Neural progenitor cell (in vitro differentiated cells): ENCODE data around the gene CABP4. TPM values are rescaled to one million over a fixed set of nuclear protein-coding genes. Genes with fewer than 3 reads are reported as not detected.

Experiments used
- DNase-seq: peaks from one replicate; pipeline ENCODE4 v3.0.0-alpha.2; 2016; ENCODE audit warnings: low spot score
- H2AFZ ChIP-seq: fragments of 200-600 bp; sonication (generic); replicated peaks from 2 replicates; pipeline ENCODE4 v1.6.1; 2016; ENCODE audit warnings: antibody characterized with exemption
- H3F3A ChIP-seq: fragments of 200-600 bp; sonication (generic); 2 replicates; pipeline ENCODE4 v1.6.1; 2016; ENCODE audit warnings: antibody characterized with exemption, low read depth
- H3K27ac ChIP-seq: fragments of 200-600 bp; sonication (generic); 2 replicates; pipeline ENCODE4 v1.5.1; 2016; ENCODE audit warnings: mild to moderate bottlenecking
- H3K27me3 ChIP-seq: fragments of 200-600 bp; sonication (generic); 2 replicates; pipeline ENCODE4 v1.6.1; 2016; ENCODE audit warnings: mild to moderate bottlenecking, moderate library complexity
- H3K36me3 ChIP-seq: fragments of 200-600 bp; sonication (generic); 2 replicates; pipeline ENCODE4 v1.5.1; 2016
- H3K4me1 ChIP-seq: fragments of 200-600 bp; sonication (generic); 2 replicates; pipeline ENCODE4 v1.6.1; 2016; ENCODE audit warnings: mixed run types
- H3K4me2 ChIP-seq: fragments of 200-600 bp; sonication (generic); 2 replicates; pipeline ENCODE4 v1.6.1; 2016
- H3K4me3 ChIP-seq: fragments of 200-600 bp; sonication (generic); 2 replicates; pipeline ENCODE4 v1.5.1; 2016
- H3K79me2 ChIP-seq: fragments of 200-600 bp; sonication (generic); 2 replicates; pipeline ENCODE4 v1.6.1; 2016; ENCODE audit warnings: low read depth
- H3K9ac ChIP-seq: fragments of 200-600 bp; sonication (generic); 2 replicates; pipeline ENCODE4 v1.6.1; 2016
- H3K9me3 ChIP-seq: fragments of 200-600 bp; sonication (generic); 2 replicates; pipeline ENCODE4 v1.5.1; 2016; ENCODE audit warnings: low read depth
- H4K20me1 ChIP-seq: fragments of 200-600 bp; sonication (generic); 2 replicates; pipeline ENCODE4 v1.6.1; 2016; ENCODE audit warnings: low read depth
- H3K27ac Mint-ChIP-seq: 3 replicates; pipeline ENCODE4 v1.8.0; 2021; ENCODE audit warnings: mixed read lengths
- H3K27me3 Mint-ChIP-seq: 2 replicates; pipeline ENCODE4 v1.8.0; 2022; ENCODE audit warnings: low read depth, mild to moderate bottlenecking, inconsistent platforms, moderate library complexity, mixed read lengths; ENCODE audit not compliant: insufficient read depth
- H3K36me3 Mint-ChIP-seq: 3 replicates; pipeline ENCODE4 v1.8.0; 2021; ENCODE audit warnings: mixed read lengths
- H3K4me1 Mint-ChIP-seq: 3 replicates; pipeline ENCODE4 v1.8.0; 2021; ENCODE audit warnings: mixed read lengths
- H3K4me3 Mint-ChIP-seq: 3 replicates; pipeline ENCODE4 v1.8.0; 2021; ENCODE audit warnings: mild to moderate bottlenecking, moderate library complexity, mixed read lengths
- H3K9me3 Mint-ChIP-seq: 3 replicates; pipeline ENCODE4 v1.8.0; 2020; ENCODE audit warnings: mixed read lengths
- EZH2 ChIP-seq: fragments of 200-600 bp; sonication (generic); IDR thresholded peaks from 2 replicates; pipeline ENCODE4 v1.6.1; 2017; ENCODE audit warnings: antibody characterized with exemption, mild to moderate bottlenecking, moderate library complexity
- EZH2phosphoT487 ChIP-seq: fragments of 200-600 bp; sonication (generic); IDR thresholded peaks from 2 replicates; pipeline ENCODE4 v1.6.1; 2017; ENCODE audit warnings: antibody characterized with exemption
- total RNA-seq: library from RNA; depleted of rRNA; stranded (reverse); fragments of >200 nt; gene quantifications from 2 replicates; pipeline ENCODE4 v1.2.3, GENCODE V29; 2015; ENCODE audit warnings: low replicate concordance
- TF ChIP-seq, protein P1 (sequence below): fragments of 200-600 bp; sonication (generic); IDR thresholded peaks from 2 replicates; pipeline ENCODE4 v1.5.1; 2017; ENCODE audit warnings: antibody characterized with exemption, mild to moderate bottlenecking

The CABP4 gene
- total RNA-seq, 1 donor from 2014 or later: not detected

DNA sequence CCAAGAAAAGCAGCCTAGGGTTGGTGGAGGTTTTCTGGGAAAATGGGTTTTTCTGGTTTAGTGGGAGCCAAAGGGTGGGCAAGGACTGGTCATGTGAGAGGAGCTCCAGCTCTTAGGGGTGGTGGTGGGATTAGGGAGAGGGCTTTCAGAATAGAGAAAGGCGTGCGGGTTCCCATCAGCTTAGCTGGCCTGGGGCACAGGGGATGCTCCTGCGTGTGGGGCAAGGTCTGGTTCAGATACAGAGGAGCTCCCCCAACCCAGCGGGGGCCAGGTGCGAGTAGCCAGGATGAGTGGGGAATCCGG is 13.3 kb downstream of the CABP4 start:
- Mint-ChIP-seq H3K36me3 (no peaks in the 10 kb centered on the region), H3K9me3 (no peaks in the 10 kb centered on the region), H3K27ac (peak overlapping the region; percentile 95), H3K4me3 (peak overlapping the region; percentile 97), H3K27me3 (peaks cover 10% of the 10 kb centered on the region), H3K4me1 (peaks cover 20% of the 10 kb centered on the region)
- Histone ChIP-seq H3K4me3 (peak overlapping the region; percentile 88), H3K4me1 (peaks cover 6% of the 10 kb centered on the region), H3F3A (no peaks in the 10 kb centered on the region), H2AFZ (no peak overlapping the region), H3K36me3 (no peaks in the 10 kb centered on the region), H3K27me3 (no peaks in the 10 kb centered on the region), H3K79me2 (peaks cover 8% of the 10 kb centered on the region), H3K9me3 (no peaks in the 10 kb centered on the region), H3K27ac (no peak overlapping the region), H3K9ac (peak overlapping the region; percentile 55), H3K4me2 (peak overlapping the region; percentile 86), H4K20me1 (no peaks in the 10 kb centered on the region)
- TF ChIP-seq EZH2phosphoT487 (no peak), EZH2 (no peak)
- TF ChIP-seq, protein P1, sequence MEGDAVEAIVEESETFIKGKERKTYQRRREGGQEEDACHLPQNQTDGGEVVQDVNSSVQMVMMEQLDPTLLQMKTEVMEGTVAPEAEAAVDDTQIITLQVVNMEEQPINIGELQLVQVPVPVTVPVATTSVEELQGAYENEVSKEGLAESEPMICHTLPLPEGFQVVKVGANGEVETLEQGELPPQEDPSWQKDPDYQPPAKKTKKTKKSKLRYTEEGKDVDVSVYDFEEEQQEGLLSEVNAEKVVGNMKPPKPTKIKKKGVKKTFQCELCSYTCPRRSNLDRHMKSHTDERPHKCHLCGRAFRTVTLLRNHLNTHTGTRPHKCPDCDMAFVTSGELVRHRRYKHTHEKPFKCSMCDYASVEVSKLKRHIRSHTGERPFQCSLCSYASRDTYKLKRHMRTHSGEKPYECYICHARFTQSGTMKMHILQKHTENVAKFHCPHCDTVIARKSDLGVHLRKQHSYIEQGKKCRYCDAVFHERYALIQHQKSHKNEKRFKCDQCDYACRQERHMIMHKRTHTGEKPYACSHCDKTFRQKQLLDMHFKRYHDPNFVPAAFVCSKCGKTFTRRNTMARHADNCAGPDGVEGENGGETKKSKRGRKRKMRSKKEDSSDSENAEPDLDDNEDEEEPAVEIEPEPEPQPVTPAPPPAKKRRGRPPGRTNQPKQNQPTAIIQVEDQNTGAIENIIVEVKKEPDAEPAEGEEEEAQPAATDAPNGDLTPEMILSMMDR: no peak
- peak; percentile 57 for DNase-seq

DNA sequence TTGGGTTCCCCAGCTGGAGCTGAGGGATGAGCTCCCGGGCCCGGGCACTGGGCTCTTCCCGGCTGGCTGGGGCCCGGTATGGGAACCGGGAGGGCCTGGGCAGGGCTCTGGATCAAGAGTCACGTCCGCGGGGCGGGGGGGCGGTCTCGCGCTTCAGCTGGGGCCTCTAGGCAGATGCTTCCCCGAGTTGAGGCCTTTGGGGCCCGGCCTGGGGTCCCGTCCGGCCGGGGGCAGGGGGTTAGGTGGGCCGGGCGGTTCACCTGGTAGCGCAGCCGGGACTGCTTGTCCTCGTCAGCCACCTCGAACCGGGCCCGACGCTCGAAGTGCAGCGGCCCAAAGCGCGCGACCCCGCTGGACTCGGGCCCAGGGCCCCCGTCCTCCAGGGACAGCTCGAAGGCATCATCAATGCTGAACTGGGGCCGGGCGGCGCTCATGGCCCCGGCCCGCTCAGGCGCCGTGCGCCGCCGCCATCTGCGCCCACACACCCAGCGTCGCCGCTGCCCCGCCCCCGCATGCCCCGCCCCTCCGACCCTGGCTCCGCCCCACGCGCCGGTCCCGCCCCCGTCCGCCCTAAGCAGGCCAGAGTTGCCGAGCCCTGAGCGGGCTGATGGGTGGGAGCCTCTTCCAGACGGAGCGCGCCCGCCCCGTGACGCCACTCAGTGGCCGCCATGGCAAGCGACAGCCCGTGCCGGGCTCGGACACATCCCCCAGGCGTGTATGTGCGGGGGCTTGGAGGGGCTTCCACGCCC is 13.8 kb downstream of the CABP4 start, which contains the start of gene TMEM134:
Gene TMEM134, minus strand, starts transcription at position 493 of the 749 bp plus-strand sequence. Its CDS starts 59 bp downstream, at position 434.
- Histone ChIP-seq H3K4me3 (peak within 1 kb of the TSS; percentile 88), H3F3A (no peaks in the 10 kb centered on the region), H4K20me1 (no peaks in the 10 kb centered on the region), H3K27ac (no peak within 1 kb of the TSS), H3K4me1 (peaks cover 6% of the 10 kb centered on the region), H3K4me2 (peak within 1 kb of the TSS; percentile 86), H3K9ac (peak within 1 kb of the TSS; percentile 55), H3K79me2 (peaks cover 8% of the 10 kb centered on the region), H3K9me3 (no peaks in the 10 kb centered on the region), H3K36me3 (no peaks in the 10 kb centered on the region), H2AFZ (peak within 1 kb of the TSS; percentile 63), H3K27me3 (no peaks in the 10 kb centered on the region)
- no peak for TF ChIP-seq EZH2phosphoT487
- no peak for TF ChIP-seq EZH2
- TF ChIP-seq, protein P1: peak; percentile 59
- Mint-ChIP-seq H3K4me1 (peaks cover 20% of the 10 kb centered on the region), H3K27ac (peak within 1 kb of the TSS; percentile 95), H3K9me3 (no peaks in the 10 kb centered on the region), H3K27me3 (peaks cover 10% of the 10 kb centered on the region), H3K36me3 (no peaks in the 10 kb centered on the region), H3K4me3 (peak within 1 kb of the TSS; percentile 97)
- DNase-seq: peak; percentile 97

DNA sequence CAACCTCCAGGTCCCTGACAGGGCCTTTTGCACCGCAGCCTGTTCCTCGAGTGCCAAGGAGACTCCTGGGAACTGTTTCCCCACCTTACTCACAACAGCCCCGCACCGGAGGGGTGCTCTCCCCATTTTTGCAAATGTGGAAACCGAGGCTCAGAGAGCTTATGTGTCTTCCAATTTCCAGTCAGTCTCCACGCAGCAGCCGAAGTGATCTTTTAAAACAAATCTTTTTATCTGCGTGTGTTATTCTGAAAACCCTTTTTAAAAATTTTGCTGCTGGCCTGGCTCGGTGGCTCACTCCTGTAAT is 14.3 kb downstream of the CABP4 start:
- Histone ChIP-seq H3K27ac (no peak overlapping the region), H3K4me1 (peaks cover 6% of the 10 kb centered on the region), H3K36me3 (no peaks in the 10 kb centered on the region), H3K4me2 (peak overlapping the region; percentile 73), H4K20me1 (no peaks in the 10 kb centered on the region), H3K27me3 (no peaks in the 10 kb centered on the region), H2AFZ (peak overlapping the region; percentile 63), H3K9ac (no peak overlapping the region), H3K4me3 (peak overlapping the region; percentile 88), H3K9me3 (no peaks in the 10 kb centered on the region), H3K79me2 (peaks cover 8% of the 10 kb centered on the region), H3F3A (no peaks in the 10 kb centered on the region)
- Mint-ChIP-seq H3K27ac (no peak overlapping the region), H3K9me3 (no peaks in the 10 kb centered on the region), H3K36me3 (no peaks in the 10 kb centered on the region), H3K4me1 (peaks cover 24% of the 10 kb centered on the region), H3K4me3 (peak overlapping the region; percentile 80), H3K27me3 (peaks cover 12% of the 10 kb centered on the region)
- DNase-seq: no peak
- no peak for TF ChIP-seq EZH2

DNA sequence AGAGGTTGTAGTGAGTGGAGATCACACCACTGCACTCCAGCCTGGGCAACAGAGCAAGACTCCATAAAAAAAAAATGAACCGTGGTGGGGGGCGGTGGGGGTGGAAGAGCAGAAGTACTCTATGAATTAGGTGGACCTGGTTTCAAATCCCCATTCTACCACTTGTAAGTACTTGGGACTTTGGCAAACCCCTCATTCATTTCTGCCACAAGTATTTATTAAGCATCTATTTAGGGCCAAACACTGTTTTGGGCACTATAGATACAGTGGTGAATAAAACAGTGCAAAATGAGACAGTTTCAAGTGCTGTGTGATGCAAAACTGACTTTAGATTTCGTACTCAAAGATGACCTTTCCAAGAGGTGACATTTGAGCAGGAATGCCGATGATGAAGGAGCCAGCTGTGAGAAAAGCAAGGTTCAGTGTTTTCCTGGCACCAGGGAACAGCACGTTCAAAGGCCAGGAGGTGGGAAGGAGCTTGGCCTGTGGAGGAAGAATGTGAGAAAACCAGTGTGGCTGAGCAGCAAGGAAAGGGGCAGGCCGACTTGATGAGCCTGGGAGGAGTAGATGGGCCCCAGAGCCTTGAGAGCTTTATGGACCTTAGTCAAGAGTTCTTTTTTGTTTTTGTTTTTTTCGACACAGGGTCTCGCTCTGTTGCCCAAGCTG is 15.3 kb downstream of the CABP4 start:
- TF ChIP-seq, protein P1: no peak
- TF ChIP-seq EZH2 (no peak), EZH2phosphoT487 (no peak)
- H3K27ac Mint-ChIP-seq: peak overlapping the region; percentile 4
- DNase-seq: no peak
- H3K27me3 Mint-ChIP-seq: peaks cover 12% of the 10 kb centered on the region
- H3K4me2 ChIP-seq: no peak overlapping the region
- no peaks in the 10 kb centered on the region for H4K20me1 ChIP-seq
- no peak overlapping the region for H2AFZ ChIP-seq
- no peak overlapping the region for H3K9ac ChIP-seq
- H3K4me3 Mint-ChIP-seq: peak overlapping the region; percentile 80
- peaks cover 24% of the 10 kb centered on the region for H3K4me1 Mint-ChIP-seq
- H3K4me1 ChIP-seq: peaks cover 6% of the 10 kb centered on the region
- no peaks in the 10 kb centered on the region for H3K36me3 ChIP-seq
- H3K4me3 ChIP-seq: no peak overlapping the region
- H3K9me3 Mint-ChIP-seq: no peaks in the 10 kb centered on the region
- peaks cover 2% of the 10 kb centered on the region for H3K79me2 ChIP-seq
- no peaks in the 10 kb centered on the region for H3K27me3 ChIP-seq
- H3K27ac ChIP-seq: no peak overlapping the region
- no peaks in the 10 kb centered on the region for H3K9me3 ChIP-seq
- H3F3A ChIP-seq: no peaks in the 10 kb centered on the region
- H3K36me3 Mint-ChIP-seq: no peaks in the 10 kb centered on the region
